ENCODE data around the gene ZC3HAV1L.
"Not testable (repeated sequence)": the region's sequence is repeated elsewhere in the genome, so short reads cannot be mapped to it uniquely, and the experiment has no call there.

ZC3HAV1L gene

GRCh38 chr7:138979988-138980562 lies 55.8 kb downstream of the ZC3HAV1L start:
- H3K36me3 ChIP-seq (replicated peaks in 1 of 2; ENCODE audit: control insufficient read depth in 2 of 2, insufficient read depth in 2 of 2, low read length in 2 of 2) = peaks cover 1 to 4% of the 10 kb centered on the region in 2 donors
- peaks cover 6% of the 10 kb centered on the region for H3K79me1 ChIP-seq (ENCODE audit: low read depth, low read length)
- no peak overlapping the region for H3K27ac ChIP-seq (replicated peaks; ENCODE audit: low read length)
- no peak overlapping the region for H4K8ac ChIP-seq (ENCODE audit: low read depth, low read length)
- H3K9me3 ChIP-seq (replicated peaks in 1 of 2; ENCODE audit: control insufficient read depth in 2 of 2, insufficient read depth in 1 of 2, low read depth in 1 of 2, low read length in 2 of 2) = no peaks in the 10 kb centered on the region
- H3K4me3 ChIP-seq (ENCODE audit: low read length in 2 of 2) = peak overlapping the region; percentile 88 to 91
- DNase-seq (ENCODE audit: low spot score) = no peak
- no peaks in the 10 kb centered on the region for H3K27me3 ChIP-seq (ENCODE audit: control insufficient read depth in 3 of 3, insufficient read depth in 3 of 3, low read depth in 1 of 3, low read length in 3 of 3)
- no peak overlapping the region for H3K4ac ChIP-seq (ENCODE audit: low read length)
- H3K4me2 ChIP-seq (ENCODE audit: insufficient read depth, low read length, poor library complexity, severe bottlenecking) = peak overlapping the region; percentile 79
- peaks cover 18 to 20% of the 10 kb centered on the region in 2 donors for H3K4me1 ChIP-seq (ENCODE audit: control insufficient read depth in 2 of 2, insufficient read depth in 1 of 2, low read depth in 1 of 2, low read length in 2 of 2)
- H3K9ac ChIP-seq (ENCODE audit: low read depth, low read length, poor library complexity) = peak overlapping the region; percentile 46
- peak overlapping the region; percentile 94 for H3K18ac ChIP-seq (ENCODE audit: low read length)
- H2AK5ac ChIP-seq (ENCODE audit: low read depth, low read length) = peak overlapping the region; percentile 38
- H2BK12ac ChIP-seq (ENCODE audit: low read length) = no peak overlapping the region
- no peak overlapping the region for H3K23ac ChIP-seq (ENCODE audit: low read depth, low read length, poor library complexity)
- H3K14ac ChIP-seq (ENCODE audit: low read length) = no peak overlapping the region
- no peak overlapping the region for H2BK120ac ChIP-seq (ENCODE audit: low read depth, low read length)
- whole genome bisulfite sequencing, 2 donors (ENCODE audit: extremely low coverage in 2 of 2, insufficient read length in 2 of 2, insufficient replicate concordance in 1 of 2) = no CpG with 5 or more reads among the region's 9 CpGs
- no peak overlapping the region for H2BK15ac ChIP-seq (ENCODE audit: low read length)
- no peak overlapping the region for H4K91ac ChIP-seq (ENCODE audit: low read depth, low read length, poor library complexity)
- peak overlapping the region; percentile 93 for H2AFZ ChIP-seq (ENCODE audit: low read length)
- no peak overlapping the region for H2BK5ac ChIP-seq (ENCODE audit: low read length)

GRCh38 chr7:138979226-138979979 lies 56.4 kb downstream of the ZC3HAV1L start:
- WGBS, 2 donors (ENCODE audit: extremely low coverage in 2 of 2, insufficient read length in 2 of 2, insufficient replicate concordance in 1 of 2) = no CpG with 5 or more reads among the region's 6 CpGs
- Histone ChIP-seq H3K79me1 (ENCODE audit: low read depth, low read length) (peaks cover 6% of the 10 kb centered on the region), H4K8ac (ENCODE audit: low read depth, low read length) (no peak overlapping the region), H3K14ac (ENCODE audit: low read length) (no peak overlapping the region), H2BK15ac (ENCODE audit: low read length) (no peak overlapping the region), H3K4me3 (ENCODE audit: low read length in 2 of 2) (peak overlapping the region in 1 of 2 donors; percentile 91), H3K9ac (ENCODE audit: low read depth, low read length, poor library complexity) (no peak overlapping the region), H2AFZ (ENCODE audit: low read length) (peak overlapping the region; percentile 93), H2BK120ac (ENCODE audit: low read depth, low read length) (no peak overlapping the region), H3K27me3 (ENCODE audit: control insufficient read depth in 3 of 3, insufficient read depth in 3 of 3, low read depth in 1 of 3, low read length in 3 of 3) (no peaks in the 10 kb centered on the region), H2AK5ac (ENCODE audit: low read depth, low read length) (no peak overlapping the region), H3K23ac (ENCODE audit: low read depth, low read length, poor library complexity) (no peak overlapping the region), H3K18ac (ENCODE audit: low read length) (no peak overlapping the region), H3K4me1 (ENCODE audit: control insufficient read depth in 2 of 2, insufficient read depth in 1 of 2, low read depth in 1 of 2, low read length in 2 of 2) (peaks cover 18 to 25% of the 10 kb centered on the region in 2 donors), H3K27ac (replicated peaks; ENCODE audit: low read length) (no peak overlapping the region), H2BK5ac (ENCODE audit: low read length) (no peak overlapping the region), H2BK12ac (ENCODE audit: low read length) (no peak overlapping the region), H3K4ac (ENCODE audit: low read length) (no peak overlapping the region), H4K91ac (ENCODE audit: low read depth, low read length, poor library complexity) (no peak overlapping the region), H3K4me2 (ENCODE audit: insufficient read depth, low read length, poor library complexity, severe bottlenecking) (peak overlapping the region; percentile 37), H3K36me3 (replicated peaks in 1 of 2; ENCODE audit: control insufficient read depth in 2 of 2, insufficient read depth in 2 of 2, low read length in 2 of 2) (peaks cover 1 to 4% of the 10 kb centered on the region in 2 donors), H3K9me3 (replicated peaks in 1 of 2; ENCODE audit: control insufficient read depth in 2 of 2, insufficient read depth in 1 of 2, low read depth in 1 of 2, low read length in 2 of 2) (no peaks in the 10 kb centered on the region)
- DNase-seq (ENCODE audit: low spot score) = no peak

- Histone ChIP-seq H3K36me3 (replicated peaks in 1 of 2; ENCODE audit: control insufficient read depth in 2 of 2, insufficient read depth in 2 of 2, low read length in 2 of 2) (peaks cover 1 to 4% of the 10 kb centered on the region in 2 donors), H3K4me1 (ENCODE audit: control insufficient read depth in 2 of 2, insufficient read depth in 1 of 2, low read depth in 1 of 2, low read length in 2 of 2) (peaks cover 18 to 27% of the 10 kb centered on the region in 2 donors), H2BK5ac (ENCODE audit: low read length) (no peak overlapping the region), H3K27ac (replicated peaks; ENCODE audit: low read length) (no peak overlapping the region), H3K23ac (ENCODE audit: low read depth, low read length, poor library complexity) (no peak overlapping the region), H3K79me1 (ENCODE audit: low read depth, low read length) (peaks cover 6% of the 10 kb centered on the region), H4K91ac (ENCODE audit: low read depth, low read length, poor library complexity) (no peak overlapping the region), H3K18ac (ENCODE audit: low read length) (no peak overlapping the region), H4K8ac (ENCODE audit: low read depth, low read length) (no peak overlapping the region), H2BK15ac (ENCODE audit: low read length) (no peak overlapping the region), H3K4me2 (ENCODE audit: insufficient read depth, low read length, poor library complexity, severe bottlenecking) (no peak overlapping the region), H2BK120ac (ENCODE audit: low read depth, low read length) (no peak overlapping the region), H3K14ac (ENCODE audit: low read length) (no peak overlapping the region), H3K4ac (ENCODE audit: low read length) (no peak overlapping the region), H3K27me3 (ENCODE audit: control insufficient read depth in 3 of 3, insufficient read depth in 3 of 3, low read depth in 1 of 3, low read length in 3 of 3) (no peaks in the 10 kb centered on the region), H3K9me3 (replicated peaks in 1 of 2; ENCODE audit: control insufficient read depth in 2 of 2, insufficient read depth in 1 of 2, low read depth in 1 of 2, low read length in 2 of 2) (no peaks in the 10 kb centered on the region), H2AK5ac (ENCODE audit: low read depth, low read length) (no peak overlapping the region), H3K9ac (ENCODE audit: low read depth, low read length, poor library complexity) (no peak overlapping the region), H2BK12ac (ENCODE audit: low read length) (peak overlapping the region; percentile 30), H3K4me3 (ENCODE audit: low read length in 2 of 2) (no peak overlapping the region), H2AFZ (ENCODE audit: low read length) (no peak overlapping the region)
- WGBS, 2 donors (ENCODE audit: extremely low coverage in 2 of 2, insufficient read length in 2 of 2, insufficient replicate concordance in 1 of 2) = no CpG with 5 or more reads among the region's 6 CpGs
- no peak for DNase-seq (ENCODE audit: low spot score)
Measured at GRCh38 chr7:138978541-138979184, 57.2 kb downstream of the ZC3HAV1L start.

GRCh38 chr7:138976161-138976560 lies 59.7 kb downstream of the ZC3HAV1L start:
- H4K91ac ChIP-seq (ENCODE audit: low read depth, low read length, poor library complexity); H3K4me2 ChIP-seq (ENCODE audit: insufficient read depth, low read length, poor library complexity, severe bottlenecking); H3K18ac ChIP-seq (ENCODE audit: low read length); H3K27ac ChIP-seq (replicated peaks; ENCODE audit: low read length); H2BK15ac ChIP-seq (ENCODE audit: low read length); H2BK12ac ChIP-seq (ENCODE audit: low read length); H3K23ac ChIP-seq (ENCODE audit: low read depth, low read length, poor library complexity); DNase-seq (ENCODE audit: low spot score); H3K36me3 ChIP-seq (replicated peaks in 1 of 2; ENCODE audit: control insufficient read depth in 2 of 2, insufficient read depth in 2 of 2, low read length in 2 of 2); H3K14ac ChIP-seq (ENCODE audit: low read length); H3K4me3 ChIP-seq (ENCODE audit: low read length in 2 of 2); H2BK120ac ChIP-seq (ENCODE audit: low read depth, low read length); H3K9me3 ChIP-seq (replicated peaks in 1 of 2; ENCODE audit: control insufficient read depth in 2 of 2, insufficient read depth in 1 of 2, low read depth in 1 of 2, low read length in 2 of 2); H2BK5ac ChIP-seq (ENCODE audit: low read length); H2AK5ac ChIP-seq (ENCODE audit: low read depth, low read length); H2AFZ ChIP-seq (ENCODE audit: low read length); H3K4ac ChIP-seq (ENCODE audit: low read length); H3K27me3 ChIP-seq (ENCODE audit: control insufficient read depth in 3 of 3, insufficient read depth in 3 of 3, low read depth in 1 of 3, low read length in 3 of 3); H3K9ac ChIP-seq (ENCODE audit: low read depth, low read length, poor library complexity); H4K8ac ChIP-seq (ENCODE audit: low read depth, low read length): not testable (repeated sequence)
- Histone ChIP-seq H3K79me1 (ENCODE audit: low read depth, low read length) (peaks cover 11% of the 10 kb centered on the region), H3K4me1 (ENCODE audit: control insufficient read depth in 2 of 2, insufficient read depth in 1 of 2, low read depth in 1 of 2, low read length in 2 of 2) (peaks cover 13 to 22% of the 10 kb centered on the region in 2 donors)
- no CpG with 5 or more reads among the region's 11 CpGs for WGBS, 2 donors (ENCODE audit: extremely low coverage in 2 of 2, insufficient read length in 2 of 2, insufficient replicate concordance in 1 of 2)
